Stimulated activated naive CD4-positive, alpha-beta T cell (primary cell): Measurements from ENCODE around the gene PRG3.
"Not testable (repeated sequence)": the region's sequence is repeated elsewhere in the genome, so short reads cannot be mapped to it uniquely, and the experiment has no call there.

ENCODE experiments used
- DNase-seq, 6 experiments: peaks; one replicate each; lab custom pipeline; 2025; lab: John Stamatoyannopoulos, UW

PRG3 gene

GRCh38 chr11:57387289-57388030, 6.5 kb upstream of the PRG3 start:
- DNase-seq, result no peak

- DNase-seq, result no peak
Observed at GRCh38 chr11:57386178-57386940, 5.4 kb upstream of the PRG3 start.

- no peak for DNase-seq
Observed at GRCh38 chr11:57379732-57380131, 1.2 kb downstream of the PRG3 start.

DNA sequence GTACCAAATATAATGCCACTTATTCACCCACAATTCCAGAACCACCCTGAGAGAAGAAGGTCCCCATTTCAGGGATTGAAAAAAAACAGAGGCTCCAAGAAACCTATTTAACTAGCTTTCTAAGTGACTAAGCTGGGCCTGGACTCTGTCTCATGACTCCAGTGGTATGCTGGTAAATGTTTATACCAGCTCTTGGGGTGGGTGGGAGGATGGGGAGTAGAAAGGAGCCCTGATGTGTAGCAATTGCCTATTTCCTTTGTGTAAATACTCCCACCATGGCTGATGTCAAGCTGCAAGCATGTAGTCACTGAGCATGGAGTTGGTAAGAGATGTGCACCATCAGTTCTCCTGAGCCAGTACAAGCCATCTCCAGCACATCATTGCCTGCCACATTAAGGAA, 2.8 kb downstream of the PRG3 start:
- DNase-seq, result no peak

DNA sequence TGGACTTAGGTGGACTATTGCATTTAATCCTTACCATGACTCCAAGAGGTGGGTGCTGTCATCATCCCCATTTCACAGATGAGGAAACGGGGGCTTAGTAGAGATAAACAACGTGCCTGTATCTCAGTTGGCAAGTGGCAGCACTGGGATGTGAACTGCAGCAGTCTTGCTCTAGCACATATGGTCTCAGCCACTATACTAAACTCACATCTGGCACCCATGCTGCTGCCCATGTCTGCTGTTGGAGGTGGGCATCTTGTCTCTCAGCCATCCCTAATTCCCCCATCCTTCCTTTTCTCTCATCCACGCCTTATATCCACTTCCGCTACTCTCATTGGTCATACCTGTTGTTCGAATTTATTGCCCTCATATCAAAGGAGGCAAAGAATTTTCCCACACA, 3.8 kb downstream of the PRG3 start:
- DNase-seq, result no peak

GRCh38 chr11:57376095-57377090, 4.6 kb downstream of the PRG3 start:
- DNase-seq, result no peak

DNA sequence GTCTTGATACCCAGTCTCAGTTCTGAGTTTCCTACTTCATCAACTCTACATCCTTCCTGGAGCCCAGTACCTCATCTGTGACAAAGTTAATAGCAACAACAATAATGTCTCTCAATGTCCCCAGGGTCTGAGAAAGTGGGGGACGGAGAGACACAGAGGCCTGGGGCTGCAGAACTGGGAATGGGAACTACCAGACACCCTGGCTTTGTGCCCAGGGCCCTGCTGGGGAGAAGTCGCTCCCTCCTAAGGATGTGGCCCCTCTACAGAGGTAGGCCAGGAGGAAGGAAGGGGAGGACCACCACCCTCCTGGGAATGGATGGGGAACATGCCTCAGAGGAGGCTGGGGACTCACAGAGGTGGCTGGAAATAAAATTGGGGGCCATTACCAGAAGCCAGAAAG, 5.5 kb downstream of the PRG3 start:
- no peak for DNase-seq

DNA sequence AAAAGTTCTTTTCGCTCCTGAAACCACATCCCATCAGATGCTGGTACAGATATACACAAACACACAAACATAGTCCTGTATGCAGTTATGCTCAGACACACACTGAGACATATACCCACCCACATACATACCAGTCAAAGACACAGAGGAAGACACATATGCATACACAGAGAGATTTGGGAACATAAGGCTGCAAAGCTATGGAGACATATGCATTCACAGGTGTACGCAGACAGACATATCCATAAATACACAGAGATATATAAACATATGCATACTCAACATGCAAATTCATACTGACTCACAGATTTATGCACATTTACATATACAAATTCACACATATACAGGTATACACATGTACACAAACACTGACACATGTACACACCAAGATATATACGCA, 6.0 kb downstream of the PRG3 start:
- no peak for DNase-seq

GRCh38 chr11:57373146-57373545, 7.8 kb downstream of the PRG3 start:
- DNase-seq, result no peak

- no peak for DNase-seq
Observed at GRCh38 chr11:57370941-57371340, 10.0 kb downstream of the PRG3 start.

- no peak for DNase-seq
Observed at GRCh38 chr11:57370251-57370650, 10.7 kb downstream of the PRG3 start.

GRCh38 chr11:57368845-57369232, 12.1 kb downstream of the PRG3 start:
- DNase-seq, result no peak

GRCh38 chr11:57368106-57368844, 12.7 kb downstream of the PRG3 start:
- no peak for DNase-seq

- no peak for DNase-seq
Observed at GRCh38 chr11:57364851-57365660, 15.9 kb downstream of the PRG3 start.

- DNase-seq, result no peak
Observed at GRCh38 chr11:57363131-57364080, 17.5 kb downstream of the PRG3 start.

DNA sequence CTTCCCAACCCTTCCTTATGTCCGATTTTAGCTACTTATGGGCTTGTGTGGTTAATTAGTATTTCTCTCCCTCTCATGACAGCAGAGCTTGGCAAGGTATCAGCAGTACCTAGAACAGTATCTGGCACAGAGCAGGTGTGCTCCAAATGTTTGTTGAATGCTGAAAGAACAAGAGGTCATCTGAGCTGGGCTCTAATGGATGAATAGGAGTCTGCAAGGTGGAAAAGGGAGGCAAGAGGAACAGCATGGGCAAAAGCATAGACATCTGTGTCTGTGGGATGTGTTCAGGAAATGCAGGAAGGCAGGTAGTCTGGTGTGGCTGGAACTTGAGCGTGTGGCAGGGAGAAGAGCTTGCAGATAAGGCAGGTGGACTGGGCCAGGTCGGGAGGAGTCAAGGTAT, 19.0 kb downstream of the PRG3 start:
- DNase-seq, result no peak

GRCh38 chr11:57361420-57361819, 19.5 kb downstream of the PRG3 start:
- DNase-seq, result not testable (repeated sequence)

GRCh38 chr11:57360991-57361390, 20.0 kb downstream of the PRG3 start:
- no peak for DNase-seq

DNA sequence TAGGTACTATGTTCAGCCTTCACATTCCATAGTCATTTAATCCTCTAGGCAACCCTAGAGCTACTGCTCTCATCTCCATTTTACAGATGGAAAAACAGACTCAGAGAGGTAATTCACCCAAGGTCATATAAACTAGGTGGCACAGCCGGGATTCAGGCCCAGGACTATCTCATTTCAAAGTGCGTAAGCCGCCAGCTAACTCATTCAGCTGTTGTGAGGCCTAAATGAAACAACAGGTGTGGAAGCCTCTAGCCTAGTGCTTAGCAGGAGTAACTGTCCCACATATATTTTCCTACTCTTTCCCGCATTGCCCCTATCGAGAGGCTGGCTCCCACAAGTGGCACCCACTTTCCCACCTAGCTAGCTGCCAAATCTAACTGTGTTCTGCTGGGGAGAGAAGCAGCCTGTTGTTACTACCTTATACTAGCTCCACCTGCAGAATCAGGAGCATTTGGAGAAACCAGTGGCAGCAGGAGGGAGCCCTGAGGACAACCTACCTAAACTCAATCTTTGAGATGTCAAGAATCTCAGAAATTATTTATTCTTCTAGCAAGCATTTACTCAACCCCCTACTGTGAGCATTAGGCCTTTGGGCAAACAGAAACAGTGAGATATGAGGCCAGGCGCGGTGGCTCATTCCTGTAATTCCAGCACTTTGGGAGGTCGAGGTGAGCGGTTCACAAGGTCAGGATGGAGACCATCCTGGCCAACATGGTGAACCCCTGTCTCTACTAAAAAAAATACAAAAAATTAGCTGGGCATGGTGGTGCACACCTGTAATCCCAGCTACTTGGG, 20.9 kb downstream of the PRG3 start:
- DNase-seq, result no peak
